GM18499 (cell line): Measurements from ENCODE around the gene GJC2.
"Not testable (repeated sequence)": the region's sequence is repeated elsewhere in the genome, so short reads cannot be mapped to it uniquely, and the experiment has no call there.

ENCODE experiments used
- ATAC-seq: cut with Tn5 transposase; IDR thresholded peaks from one replicate; pipeline ENCODE4 v1.9.1; 2021; ENCODE audit warnings: moderate number of reproducible peaks; ENCODE audit not compliant: insufficient read depth, unreplicated experiment

Gene GJC2

DNA sequence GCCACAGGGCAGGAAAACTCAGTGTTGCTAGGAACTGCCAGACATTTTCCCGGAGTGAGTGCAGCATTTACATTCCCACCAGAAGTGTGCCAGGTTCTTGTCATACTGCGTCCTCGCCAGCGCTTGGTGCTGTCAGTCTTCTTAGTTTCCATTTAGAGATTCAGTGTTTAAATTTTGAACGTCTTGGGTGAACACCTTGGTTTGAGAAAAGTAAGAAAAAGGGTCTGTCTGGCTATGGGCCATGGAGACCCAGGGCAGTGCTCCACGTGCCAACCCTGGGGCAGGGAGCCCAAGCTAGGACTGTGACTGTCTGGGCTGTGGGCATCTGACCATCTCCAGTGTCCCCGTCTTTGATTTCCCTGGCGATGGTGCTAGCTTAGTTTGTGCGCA lies 31.9 kb downstream of the GJC2 start:
- no peak for ATAC-seq

- ATAC-seq = no peak
Observed at GRCh38 chr1:228182296-228183030, 32.7 kb downstream of the GJC2 start.

- ATAC-seq = no peak
Observed at GRCh38 chr1:228184152-228184551, 34.4 kb downstream of the GJC2 start.

DNA sequence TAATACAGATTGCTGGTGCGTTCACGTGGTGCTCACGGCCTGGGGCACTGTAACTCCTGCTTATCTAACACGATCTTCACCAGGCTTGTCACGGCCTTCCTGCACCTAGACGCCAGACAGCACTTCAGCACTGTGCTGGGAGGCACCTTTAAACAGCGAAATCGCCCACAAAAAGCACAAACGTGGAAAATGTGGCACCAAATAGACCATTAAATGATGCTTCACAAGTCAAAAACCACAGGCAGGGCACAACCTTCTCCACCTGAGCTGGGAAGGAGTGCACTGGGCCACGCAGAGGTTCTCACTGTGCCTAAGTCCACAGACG lies 35.9 kb downstream of the GJC2 start:
- ATAC-seq = no peak

- not testable (repeated sequence) for ATAC-seq
Observed at GRCh38 chr1:228188249-228188648, 38.5 kb downstream of the GJC2 start.

- no peak for ATAC-seq
Observed at GRCh38 chr1:228190182-228190581, 40.5 kb downstream of the GJC2 start.

- no peak for ATAC-seq
Observed at GRCh38 chr1:228190778-228191177, 41.0 kb downstream of the GJC2 start.

GRCh38 chr1:228194436-228194835 lies 44.7 kb downstream of the GJC2 start:
- no peak for ATAC-seq

GRCh38 chr1:228194921-228195812 lies 45.4 kb downstream of the GJC2 start:
- no peak for ATAC-seq

- ATAC-seq = no peak
Observed at GRCh38 chr1:228197555-228198147, 47.9 kb downstream of the GJC2 start.

DNA sequence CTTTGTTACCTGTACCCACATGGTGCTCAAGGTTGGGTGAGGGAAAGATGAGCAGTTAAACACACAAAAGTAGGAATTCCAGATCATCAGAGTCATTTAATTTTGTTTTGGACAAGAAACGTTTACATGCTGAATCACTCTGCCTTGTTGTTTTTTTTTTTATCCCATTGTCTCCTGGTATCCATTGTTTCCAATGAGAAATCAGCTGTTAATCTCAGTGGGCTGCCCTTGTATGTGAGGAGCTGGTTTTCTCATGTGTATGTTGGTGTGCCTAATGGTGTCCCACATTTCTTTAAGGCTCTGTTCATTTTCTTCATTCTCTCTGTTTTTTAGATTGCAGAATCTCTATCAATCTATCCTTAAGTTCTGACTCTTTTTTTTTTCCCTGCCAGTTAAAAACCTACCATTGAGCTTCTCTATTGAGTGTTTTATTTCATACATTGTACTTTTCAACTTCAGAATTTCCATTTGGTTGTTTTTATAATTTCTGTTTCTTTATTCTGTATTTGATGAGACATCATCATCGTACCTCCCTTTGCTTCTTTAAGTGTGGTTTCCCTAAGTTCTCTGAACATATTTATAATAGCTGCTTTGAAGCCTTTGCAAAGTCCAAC lies 49.4 kb downstream of the GJC2 start:
- no peak for ATAC-seq

GRCh38 chr1:228204958-228205357 lies 55.2 kb downstream of the GJC2 start:
- ATAC-seq = no peak

GRCh38 chr1:228205526-228206436 lies 56.1 kb downstream of the GJC2 start:
- no peak for ATAC-seq

DNA sequence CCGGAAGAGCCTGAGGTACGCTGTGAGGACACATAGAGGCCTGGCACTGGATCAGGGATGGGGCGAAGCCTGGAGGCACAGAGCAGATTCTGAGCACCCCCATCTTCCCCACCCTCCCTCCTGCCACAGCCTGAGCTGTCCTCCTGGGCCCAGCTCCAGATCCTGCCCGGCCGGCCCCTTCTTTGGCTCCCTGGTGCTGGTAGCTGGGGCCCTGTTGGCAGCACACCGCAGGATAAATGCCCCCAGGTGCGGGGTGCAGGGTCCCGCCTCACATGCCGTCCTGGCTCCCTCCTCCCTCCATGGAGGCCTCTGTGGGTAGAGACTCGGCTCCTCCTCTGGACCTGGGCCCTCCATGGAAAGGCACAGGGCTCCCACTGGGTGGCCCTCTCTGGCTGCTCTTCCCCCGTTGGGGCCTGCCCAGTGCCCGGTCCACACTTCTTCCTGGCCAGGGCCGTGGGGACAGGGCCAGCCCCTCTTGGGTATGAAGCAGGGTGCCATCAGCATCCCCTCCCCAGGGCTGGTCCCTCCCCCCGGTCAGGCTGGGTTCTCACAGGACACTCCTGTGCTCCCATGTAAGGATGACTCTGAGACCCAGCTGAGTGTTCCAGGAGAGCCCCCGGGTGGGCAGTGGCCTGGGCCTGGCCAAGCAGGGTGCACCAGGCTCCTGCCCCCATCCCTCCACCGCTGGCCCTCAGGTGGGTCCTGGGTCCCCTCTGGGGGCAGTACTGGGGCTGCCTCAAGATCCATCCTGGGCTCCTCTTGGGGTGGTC lies 57.0 kb downstream of the GJC2 start:
- no peak for ATAC-seq

DNA sequence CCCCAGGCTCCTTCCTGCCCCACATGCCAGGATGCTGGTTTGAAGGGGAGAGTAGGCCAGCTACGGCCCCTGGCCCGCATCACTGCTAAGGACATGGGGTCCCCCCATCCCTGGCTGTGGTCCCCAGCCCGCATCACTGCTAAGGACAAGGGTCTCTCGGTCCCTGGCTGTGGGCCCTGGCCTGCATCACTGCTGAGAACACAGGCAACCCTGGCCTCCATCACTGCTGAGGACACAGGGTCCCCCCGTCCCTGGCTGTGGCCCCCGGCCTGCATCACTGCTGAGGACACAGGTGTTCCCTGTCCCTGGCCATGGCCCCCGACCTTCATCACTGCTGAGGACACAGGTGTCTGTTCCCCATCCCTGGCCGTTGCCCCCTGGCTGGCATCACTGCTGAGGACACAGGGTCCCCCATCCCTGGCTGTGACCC lies 57.7 kb downstream of the GJC2 start:
- ATAC-seq = no peak

DNA sequence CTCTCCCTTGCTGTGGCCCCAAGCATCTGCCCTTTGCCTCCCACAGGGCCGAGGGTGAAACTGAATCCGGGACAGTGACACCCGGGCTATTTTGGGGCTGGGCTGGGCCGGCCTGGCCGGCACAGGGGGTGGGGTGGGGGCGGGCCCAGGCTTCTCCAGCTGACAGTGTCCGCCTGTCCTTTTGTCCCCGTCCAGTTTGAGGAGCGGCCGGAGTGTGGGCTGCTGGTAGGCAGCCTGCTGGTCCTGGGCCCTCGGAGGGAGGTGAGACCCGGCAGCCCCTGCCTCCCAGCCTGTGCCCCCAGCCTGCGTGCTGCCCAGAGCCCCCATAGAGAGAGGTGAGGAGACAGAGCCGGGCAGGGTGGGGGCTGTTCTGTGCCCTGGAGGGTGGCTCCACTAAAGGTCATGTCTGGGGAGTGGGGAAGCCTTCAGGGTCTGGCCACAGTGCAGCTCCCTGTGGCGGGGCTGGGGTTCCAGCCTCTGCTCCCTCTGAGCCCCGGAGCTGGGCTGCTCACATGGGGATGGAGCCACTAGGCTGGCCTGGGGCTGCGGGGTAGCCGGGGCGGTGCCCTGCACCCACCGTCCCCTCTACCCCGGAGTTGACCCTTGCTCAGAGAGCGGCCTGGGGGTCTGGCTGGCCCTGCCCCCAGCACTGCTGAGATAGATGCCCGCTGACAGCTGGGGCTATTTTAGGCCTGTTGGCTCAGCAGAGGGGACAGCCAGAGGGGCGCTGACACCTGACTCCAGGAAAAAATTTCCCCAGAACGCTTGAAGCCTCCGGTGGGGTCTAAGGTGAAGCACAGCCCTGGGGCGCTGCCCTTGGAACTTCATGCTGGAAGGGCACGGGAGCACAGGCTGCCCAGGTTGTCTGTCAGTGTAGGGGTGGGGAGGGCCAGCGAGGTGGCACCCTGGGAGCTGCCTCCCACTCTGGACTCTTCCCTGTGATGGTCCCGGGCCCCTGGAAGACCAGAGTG lies 58.4 kb downstream of the GJC2 start, which contains the start of gene OBSCN:
OBSCN (plus strand) TSS at position 194 of the 971 bp plus-strand sequence. CDS start 3,740 bp downstream, outside the sequence.
- ATAC-seq = no peak

DNA sequence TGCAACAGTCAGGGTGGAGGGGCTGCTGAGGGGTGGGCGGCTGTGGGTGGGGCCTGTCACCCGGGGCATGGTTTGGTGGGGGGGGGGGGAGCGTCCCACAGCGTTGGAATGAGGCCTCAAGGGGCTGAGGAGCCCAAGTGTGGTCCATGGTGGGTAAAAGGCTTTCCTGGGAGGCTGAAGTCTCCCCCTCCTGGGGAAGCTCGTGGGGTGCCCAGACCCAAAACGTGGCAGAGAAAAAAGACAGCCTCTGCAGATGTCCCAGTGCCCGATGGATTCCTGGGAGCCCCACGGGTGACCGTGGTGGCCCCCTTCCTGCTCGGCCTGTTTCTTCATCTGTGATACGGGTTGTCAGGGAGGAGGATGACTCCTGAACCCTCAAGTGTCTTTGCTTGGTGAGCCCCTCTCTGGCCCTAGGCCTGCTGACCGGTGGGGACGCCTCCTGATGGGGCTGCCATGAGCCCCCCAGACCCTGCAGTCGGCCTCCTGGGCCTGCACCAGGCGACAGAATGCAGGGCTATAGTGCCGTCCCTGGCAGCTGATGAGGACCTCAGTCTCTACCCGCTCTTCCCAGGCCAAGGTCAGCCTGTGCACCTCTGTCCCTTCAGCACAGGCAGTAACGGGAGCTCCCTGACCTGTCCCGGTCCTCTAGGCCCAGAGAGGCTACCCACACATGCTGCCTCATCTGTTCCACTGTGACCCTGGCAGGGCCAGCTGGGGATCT lies 59.3 kb downstream of the GJC2 start:
- ATAC-seq = no peak
